WTC11 (cell line): Measurements from ENCODE around the gene AP1S1. TPM values are rescaled to one million over a fixed set of nuclear protein-coding genes. Genes with fewer than 3 reads are reported as not detected.

Source experiments
- ATAC-seq: fragments of 200-7000 bp; cut with Tn5 transposase; 2 replicates; pipeline ENCODE4 v1.10.0; 2021; ENCODE audit warnings: mild to moderate bottlenecking, moderate library complexity
- CTCF ChIA-PET: fragments of 300-600 bp; sonication (Branson Sonifier 250); formaldehyde crosslinking; loops from one replicate; lab custom pipeline; 2021; ENCODE audit warnings: antibody characterized with exemption; lab: Charles Lee
- POLR2A ChIA-PET: fragments of 350-600 bp; sonication (Branson Sonifier 250); formaldehyde crosslinking; loops from one replicate; lab custom pipeline; 2021; ENCODE audit warnings: antibody characterized with exemption; lab: Charles Lee
- DNase-seq: peaks from one replicate; pipeline ENCODE4 v3.0.0; 2021; ENCODE audit warnings: low spot score
- H3K27ac Mint-ChIP-seq: 2 replicates; pipeline ENCODE4 v1.8.0; 2021; ENCODE audit warnings: mixed read lengths
- H3K27me3 Mint-ChIP-seq: 2 replicates; pipeline ENCODE4 v1.8.0; 2021; ENCODE audit warnings: low read depth, mild to moderate bottlenecking, moderate library complexity, mixed read lengths
- H3K36me3 Mint-ChIP-seq: 2 replicates; pipeline ENCODE4 v1.8.0; 2021; ENCODE audit warnings: mixed read lengths
- H3K4me1 Mint-ChIP-seq: 2 replicates; pipeline ENCODE4 v1.8.0; 2022; ENCODE audit warnings: mixed read lengths
- H3K4me3 Mint-ChIP-seq: 2 replicates; pipeline ENCODE4 v1.8.0; 2021; ENCODE audit warnings: mild to moderate bottlenecking, moderate library complexity, mixed read lengths
- H3K9me3 Mint-ChIP-seq: 2 replicates; pipeline ENCODE4 v1.8.0; 2021; ENCODE audit warnings: mixed read lengths
- CBFB ChIP-seq: sonication (generic); formaldehyde crosslinking; IDR thresholded peaks from 2 replicates; pipeline ENCODE4 v1.8.1; 2022; ENCODE audit warnings: mild to moderate bottlenecking, low read depth, missing genetic modification reagents
- FOXK1 ChIP-seq: sonication (generic); formaldehyde crosslinking; IDR thresholded peaks from 2 replicates; pipeline ENCODE4 v1.8.0; 2022; ENCODE audit warnings: mild to moderate bottlenecking, moderate library complexity, missing genetic modification reagents
- GRHL2 ChIP-seq: fragments of 250-450 bp; sonication (Bioruptor Pico); IDR thresholded peaks from 2 replicates; pipeline ENCODE4 v1.8.0; 2022; ENCODE audit warnings: mild to moderate bottlenecking, moderate library complexity; ENCODE audit not compliant: insufficient replicate concordance, severe bottlenecking
- GTF2I ChIP-seq: fragments of 250-450 bp; sonication (Bioruptor Pico); conservative IDR thresholded peaks from 2 replicates; pipeline ENCODE4 v1.4.0; 2021; ENCODE audit warnings: mild to moderate bottlenecking
- HMGA2 ChIP-seq: fragments of 250-450 bp; sonication (Bioruptor Pico); IDR thresholded peaks from 2 replicates; pipeline ENCODE4 v1.4.0; 2021; ENCODE audit warnings: mild to moderate bottlenecking, moderate library complexity
- JAZF1 ChIP-seq: fragments of 250-450 bp; sonication (Bioruptor Pico); IDR thresholded peaks from 2 replicates; pipeline ENCODE4 v1.9.0; 2021; ENCODE audit warnings: moderate library complexity, mild to moderate bottlenecking, inconsistent platforms
- NR3C1 ChIP-seq: sonication (generic); formaldehyde crosslinking; conservative IDR thresholded peaks from 2 replicates; pipeline ENCODE4 v1.8.1; 2023; ENCODE audit warnings: low read depth, mild to moderate bottlenecking, missing genetic modification reagents
- RELA ChIP-seq: sonication (generic); formaldehyde crosslinking; IDR thresholded peaks from 2 replicates; pipeline ENCODE4 v1.8.1; 2022; ENCODE audit warnings: missing genetic modification reagents, mild to moderate bottlenecking, borderline replicate concordance
- RORB ChIP-seq: fragments of 250-450 bp; sonication (Bioruptor Pico); IDR thresholded peaks from 2 replicates; pipeline ENCODE4 v1.9.0; 2021; ENCODE audit warnings: mild to moderate bottlenecking
- SP1 ChIP-seq: sonication (generic); formaldehyde crosslinking; conservative IDR thresholded peaks from 2 replicates; pipeline ENCODE4 v1.8.1; 2022; ENCODE audit warnings: missing genetic modification reagents
- TEAD1 ChIP-seq: sonication (generic); formaldehyde crosslinking; IDR thresholded peaks from 2 replicates; pipeline ENCODE4 v1.8.0; 2022; ENCODE audit warnings: mild to moderate bottlenecking, missing genetic modification reagents
- USF1 ChIP-seq: sonication (generic); formaldehyde crosslinking; IDR thresholded peaks from 2 replicates; pipeline ENCODE4 v1.8.0; 2022; ENCODE audit warnings: mild to moderate bottlenecking, missing genetic modification reagents
- ZBTB21 ChIP-seq: sonication (generic); formaldehyde crosslinking; IDR thresholded peaks from 2 replicates; pipeline ENCODE4 v1.8.1; 2023; ENCODE audit warnings: mild to moderate bottlenecking, missing genetic modification reagents, borderline replicate concordance
- ZMAT4 ChIP-seq: fragments of 250-450 bp; sonication (Bioruptor Pico); IDR thresholded peaks from 2 replicates; pipeline ENCODE4 v1.9.0; 2021; ENCODE audit warnings: mild to moderate bottlenecking
- ZNF121 ChIP-seq: sonication (generic); formaldehyde crosslinking; IDR thresholded peaks from 2 replicates; pipeline ENCODE4 v1.8.0; 2023; ENCODE audit warnings: missing genetic modification reagents
- ZNF219 ChIP-seq: sonication (generic); formaldehyde crosslinking; IDR thresholded peaks from 2 replicates; pipeline ENCODE4 v1.8.0; 2023; ENCODE audit warnings: missing genetic modification reagents, mild to moderate bottlenecking, borderline replicate concordance
- ZNF263 ChIP-seq: sonication (generic); formaldehyde crosslinking; IDR thresholded peaks from 2 replicates; pipeline ENCODE4 v1.8.1; 2022; ENCODE audit warnings: low read depth, mild to moderate bottlenecking, moderate library complexity, missing genetic modification reagents
- ZNF281 ChIP-seq: sonication (generic); formaldehyde crosslinking; IDR thresholded peaks from 2 replicates; pipeline ENCODE4 v1.8.0; 2023; ENCODE audit warnings: mild to moderate bottlenecking, missing genetic modification reagents
- ZNF423 ChIP-seq: fragments of 250-450 bp; sonication (Bioruptor Pico); IDR thresholded peaks from 2 replicates; pipeline ENCODE4 v2.1.2; 2022; ENCODE audit warnings: mild to moderate bottlenecking, moderate library complexity
- total RNA-seq: library from RNA; stranded (reverse); gene quantifications from 3 replicates; pipeline ENCODE4 v1.2.3, GENCODE V29; 2021
- TF ChIP-seq, protein P1 (sequence below): fragments of 200-600 bp; IDR thresholded peaks from 2 replicates; pipeline ENCODE4 v1.8.0; 2022; ENCODE audit warnings: antibody characterized with exemption
- TF ChIP-seq, protein P2 (sequence below): sonication (generic); formaldehyde crosslinking; IDR thresholded peaks from 2 replicates; pipeline ENCODE4 v1.8.1; 2022; ENCODE audit warnings: mild to moderate bottlenecking, moderate library complexity, missing genetic modification reagents
- TF ChIP-seq, protein P3 (sequence below): sonication (generic); formaldehyde crosslinking; IDR thresholded peaks from 2 replicates; pipeline ENCODE4 v1.8.1; 2023; ENCODE audit warnings: mild to moderate bottlenecking, missing genetic modification reagents
- TF ChIP-seq, protein P4 (sequence below): sonication (generic); formaldehyde crosslinking; IDR thresholded peaks from 2 replicates; pipeline ENCODE4 v1.8.0; 2022; ENCODE audit warnings: mild to moderate bottlenecking, missing genetic modification reagents

AP1S1 gene
- total RNA-seq, 1 experiment from 2014 or later, result 60.7 TPM

DNA sequence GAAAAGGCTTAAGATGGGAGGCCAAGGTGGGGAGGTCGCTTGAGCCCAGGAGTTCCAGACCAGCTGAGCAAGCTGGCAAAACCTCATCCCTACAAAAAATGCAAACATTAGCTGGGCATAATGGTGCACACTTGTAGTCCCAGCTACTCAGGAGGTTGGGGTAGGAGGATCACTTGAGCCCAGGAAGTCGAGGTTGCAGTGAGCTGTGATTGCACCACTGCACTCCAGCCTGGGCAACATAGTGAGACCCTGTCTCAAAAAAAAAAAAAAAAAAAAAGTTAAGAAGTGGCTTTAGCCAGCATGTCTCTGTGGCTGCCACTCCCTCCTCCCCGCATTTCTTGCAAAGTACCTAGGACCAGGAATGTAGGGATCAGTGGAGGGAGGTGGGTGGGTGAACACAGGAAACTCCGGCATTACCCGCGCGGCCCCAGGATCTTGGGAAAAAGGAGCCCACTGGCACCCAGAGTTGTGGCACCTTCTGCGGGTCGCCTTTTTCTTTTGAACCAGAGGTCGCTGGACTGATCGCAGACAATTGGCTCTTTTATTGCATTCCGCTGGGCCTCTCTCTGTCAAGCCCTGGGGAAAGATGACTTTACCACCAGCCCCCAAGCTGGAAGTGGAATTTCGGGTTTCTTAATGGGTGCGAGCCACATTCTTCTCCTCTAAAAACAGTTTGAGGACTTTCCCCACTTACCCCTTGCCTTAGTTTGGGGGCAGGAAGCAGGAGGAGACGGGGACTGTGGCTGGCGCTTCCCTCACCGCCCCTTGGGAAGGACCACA, 7.6 kb downstream of the AP1S1 start:
- H3K4me1 Mint-ChIP-seq, result peaks cover 54% of the 10 kb centered on the region
- ChIA-PET CTCF (interaction anchor here (0.5 to 9.0 kb wide), 8 partner anchors 12 to 272 kb away, joined by 3 to 109 read pairs (median 6); partner anchors contain the start of genes PLOD3, SERPINE1, UFSP1 and ZNHIT1), POLR2A (interaction anchor here (0.6 to 1.4 kb wide), 2 partner anchors 12 to 383 kb away, joined by 3 to 4 read pairs; no protein-coding TSS in a partner anchor)
- no peaks in the 10 kb centered on the region for H3K9me3 Mint-ChIP-seq
- ATAC-seq (no peak), DNase-seq (no peak)
- peak overlapping the region; percentile 76; the same call in 1 of the 2 replicates for H3K27ac Mint-ChIP-seq
- H3K36me3 Mint-ChIP-seq, result peaks cover 5% of the 10 kb centered on the region; the same call in 1 of the 2 replicates
- TF ChIP-seq ZNF121 (peak; percentile 99), TEAD1 (CRISPR knock-in tag) (no peak)
- H3K4me3 Mint-ChIP-seq, result peak overlapping the region; percentile 71
- peaks cover 33% of the 10 kb centered on the region for H3K27me3 Mint-ChIP-seq

DNA sequence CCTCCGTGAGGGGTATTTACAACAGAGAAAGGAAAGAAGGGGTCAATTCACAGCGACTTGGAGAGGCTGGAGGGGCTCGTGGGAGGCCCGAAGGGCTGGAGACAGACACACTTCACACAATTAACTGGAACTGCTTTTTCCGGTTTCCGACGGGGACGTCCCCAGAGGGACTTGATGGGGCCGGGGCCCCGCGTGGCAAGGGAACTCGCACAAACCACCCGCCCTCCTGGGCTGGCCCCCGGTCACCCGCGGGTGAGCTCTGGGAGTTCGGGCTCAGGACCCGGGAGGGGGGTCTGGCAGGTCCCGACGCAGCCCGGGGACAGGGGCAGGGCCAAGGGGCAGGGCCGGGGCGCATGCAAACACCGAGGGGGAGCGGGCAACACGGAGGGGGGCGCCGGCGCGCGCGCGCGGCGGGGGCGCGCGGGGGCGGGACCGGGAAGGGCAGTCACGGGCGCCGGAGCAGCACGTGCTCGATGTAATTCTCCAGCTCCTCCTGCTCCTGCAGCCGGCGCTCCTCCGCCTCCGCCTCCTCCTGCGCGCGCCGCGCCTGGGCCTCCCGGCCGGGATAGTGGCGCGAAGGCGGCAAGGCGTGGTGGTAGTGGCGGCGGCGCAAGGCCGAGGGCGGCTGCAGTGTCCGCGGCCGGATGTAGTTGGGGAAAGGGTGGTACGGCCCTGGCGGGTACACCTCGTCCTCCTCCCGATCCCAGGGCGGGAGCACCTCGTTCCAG, 8.4 kb downstream of the AP1S1 start:
- Mint-ChIP-seq H3K27me3 (peaks cover 41% of the 10 kb centered on the region), H3K27ac (peak overlapping the region; percentile 76; the same call in 1 of the 2 replicates), H3K36me3 (peaks cover 5% of the 10 kb centered on the region; the same call in 1 of the 2 replicates), H3K4me1 (peaks cover 57% of the 10 kb centered on the region), H3K4me3 (peak overlapping the region; percentile 71), H3K9me3 (no peaks in the 10 kb centered on the region)
- ATAC-seq (peak; percentile 7), DNase-seq (peak; percentile 74)
- POLR2A ChIA-PET, result interaction anchor here (0.7 kb wide), 1 partner anchor 984 kb away, joined by 3 read pairs; no protein-coding TSS in a partner anchor
- CTCF ChIA-PET, result interaction anchor here (0.6 to 9.0 kb wide), 6 partner anchors 9 to 268 kb away, joined by 3 to 103 read pairs (median 6); no protein-coding TSS in a partner anchor
- no peak for TF ChIP-seq CBFB (CRISPR knock-in tag)
- no peak for TF ChIP-seq ZBTB21 (CRISPR knock-in tag)
- TF ChIP-seq ZNF423 (CRISPR knock-in tag), result no peak
- TF ChIP-seq RELA (CRISPR knock-in tag), result 0 out of 2 replicates have a peak, but pooled peaks have one; percentile 49
- TF ChIP-seq, protein P1, sequence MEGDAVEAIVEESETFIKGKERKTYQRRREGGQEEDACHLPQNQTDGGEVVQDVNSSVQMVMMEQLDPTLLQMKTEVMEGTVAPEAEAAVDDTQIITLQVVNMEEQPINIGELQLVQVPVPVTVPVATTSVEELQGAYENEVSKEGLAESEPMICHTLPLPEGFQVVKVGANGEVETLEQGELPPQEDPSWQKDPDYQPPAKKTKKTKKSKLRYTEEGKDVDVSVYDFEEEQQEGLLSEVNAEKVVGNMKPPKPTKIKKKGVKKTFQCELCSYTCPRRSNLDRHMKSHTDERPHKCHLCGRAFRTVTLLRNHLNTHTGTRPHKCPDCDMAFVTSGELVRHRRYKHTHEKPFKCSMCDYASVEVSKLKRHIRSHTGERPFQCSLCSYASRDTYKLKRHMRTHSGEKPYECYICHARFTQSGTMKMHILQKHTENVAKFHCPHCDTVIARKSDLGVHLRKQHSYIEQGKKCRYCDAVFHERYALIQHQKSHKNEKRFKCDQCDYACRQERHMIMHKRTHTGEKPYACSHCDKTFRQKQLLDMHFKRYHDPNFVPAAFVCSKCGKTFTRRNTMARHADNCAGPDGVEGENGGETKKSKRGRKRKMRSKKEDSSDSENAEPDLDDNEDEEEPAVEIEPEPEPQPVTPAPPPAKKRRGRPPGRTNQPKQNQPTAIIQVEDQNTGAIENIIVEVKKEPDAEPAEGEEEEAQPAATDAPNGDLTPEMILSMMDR, result no peak
- peak; percentile 91 for TF ChIP-seq ZNF263 (CRISPR knock-in tag)
- peak; percentile 58; the same call in 1 of the 2 replicates for TF ChIP-seq FOXK1 (CRISPR knock-in tag)
- no peak for TF ChIP-seq ZMAT4 (CRISPR knock-in tag)
- TF ChIP-seq NR3C1 (CRISPR knock-in tag), result no peak
- TF ChIP-seq RORB (CRISPR knock-in tag), result no peak
- TF ChIP-seq, protein P2, sequence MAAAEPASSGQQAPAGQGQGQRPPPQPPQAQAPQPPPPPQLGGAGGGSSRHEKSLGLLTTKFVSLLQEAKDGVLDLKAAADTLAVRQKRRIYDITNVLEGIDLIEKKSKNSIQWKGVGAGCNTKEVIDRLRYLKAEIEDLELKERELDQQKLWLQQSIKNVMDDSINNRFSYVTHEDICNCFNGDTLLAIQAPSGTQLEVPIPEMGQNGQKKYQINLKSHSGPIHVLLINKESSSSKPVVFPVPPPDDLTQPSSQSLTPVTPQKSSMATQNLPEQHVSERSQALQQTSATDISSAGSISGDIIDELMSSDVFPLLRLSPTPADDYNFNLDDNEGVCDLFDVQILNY (CRISPR knock-in tag), result 0 out of 2 replicates have a peak, but pooled peaks have one; percentile 53
- no peak for TF ChIP-seq ZNF219
- TF ChIP-seq ZNF281 (CRISPR knock-in tag), result no peak
- 0 out of 2 replicates have a peak, but pooled peaks have one; percentile 48 for TF ChIP-seq SP1 (CRISPR knock-in tag)
- TF ChIP-seq USF1 (CRISPR knock-in tag), result peak; percentile 66; the same call in 1 of the 2 replicates
- no peak for TF ChIP-seq JAZF1 (CRISPR knock-in tag)
- no peak for TF ChIP-seq HMGA2 (CRISPR knock-in tag)
- TF ChIP-seq, protein P3, sequence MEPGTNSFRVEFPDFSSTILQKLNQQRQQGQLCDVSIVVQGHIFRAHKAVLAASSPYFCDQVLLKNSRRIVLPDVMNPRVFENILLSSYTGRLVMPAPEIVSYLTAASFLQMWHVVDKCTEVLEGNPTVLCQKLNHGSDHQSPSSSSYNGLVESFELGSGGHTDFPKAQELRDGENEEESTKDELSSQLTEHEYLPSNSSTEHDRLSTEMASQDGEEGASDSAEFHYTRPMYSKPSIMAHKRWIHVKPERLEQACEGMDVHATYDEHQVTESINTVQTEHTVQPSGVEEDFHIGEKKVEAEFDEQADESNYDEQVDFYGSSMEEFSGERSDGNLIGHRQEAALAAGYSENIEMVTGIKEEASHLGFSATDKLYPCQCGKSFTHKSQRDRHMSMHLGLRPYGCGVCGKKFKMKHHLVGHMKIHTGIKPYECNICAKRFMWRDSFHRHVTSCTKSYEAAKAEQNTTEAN (CRISPR knock-in tag), result 0 out of 2 replicates have a peak, but pooled peaks have one; percentile 51
- no peak for TF ChIP-seq GTF2I (CRISPR knock-in tag)
- TF ChIP-seq, protein P4, sequence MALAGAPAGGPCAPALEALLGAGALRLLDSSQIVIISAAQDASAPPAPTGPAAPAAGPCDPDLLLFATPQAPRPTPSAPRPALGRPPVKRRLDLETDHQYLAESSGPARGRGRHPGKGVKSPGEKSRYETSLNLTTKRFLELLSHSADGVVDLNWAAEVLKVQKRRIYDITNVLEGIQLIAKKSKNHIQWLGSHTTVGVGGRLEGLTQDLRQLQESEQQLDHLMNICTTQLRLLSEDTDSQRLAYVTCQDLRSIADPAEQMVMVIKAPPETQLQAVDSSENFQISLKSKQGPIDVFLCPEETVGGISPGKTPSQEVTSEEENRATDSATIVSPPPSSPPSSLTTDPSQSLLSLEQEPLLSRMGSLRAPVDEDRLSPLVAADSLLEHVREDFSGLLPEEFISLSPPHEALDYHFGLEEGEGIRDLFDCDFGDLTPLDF, result 0 out of 2 replicates have a peak, but pooled peaks have one; percentile 72
- no peak for TF ChIP-seq GRHL2 (CRISPR knock-in tag)
